HepG2 (cell line): ENCODE results near the gene STX1B. TPM values are rescaled to one million over a fixed set of nuclear protein-coding genes. Genes with fewer than 3 reads are reported as not detected.

Experiments used
- ARID2 ChIP-seq: sonication (generic); formaldehyde crosslinking; IDR thresholded peaks from 2 replicates; pipeline ENCODE4 v1.8.1; 2022; ENCODE audit warnings: mild to moderate bottlenecking, missing genetic modification reagents, borderline replicate concordance
- ELF4 ChIP-seq: sonication (generic); formaldehyde crosslinking; IDR thresholded peaks from 2 replicates; pipeline ENCODE4 v1.5.0; 2020; ENCODE audit warnings: missing genetic modification reagents, mild to moderate bottlenecking, moderate library complexity, borderline replicate concordance
- FOXC1 ChIP-seq: sonication (generic); formaldehyde crosslinking; IDR thresholded peaks from 2 replicates; pipeline ENCODE4 v1.8.0; 2022; ENCODE audit warnings: mild to moderate bottlenecking, missing genetic modification reagents, borderline replicate concordance
- GTF3A ChIP-seq: sonication (generic); formaldehyde crosslinking; conservative IDR thresholded peaks from 2 replicates; pipeline ENCODE4 v1.4.0; 2020; ENCODE audit warnings: mild to moderate bottlenecking, missing genetic modification reagents
- HES4 ChIP-seq: sonication (generic); formaldehyde crosslinking; IDR thresholded peaks from 2 replicates; pipeline ENCODE4 v1.9.0; 2021; ENCODE audit warnings: mild to moderate bottlenecking, missing genetic modification reagents, borderline replicate concordance
- MAFK ChIP-seq, 2 experiments: IDR thresholded peaks in 1 of 2; conservative IDR thresholded peaks in 1 of 2; 2 replicates each; pipeline ENCODE4 v1.6.1; 2011; ENCODE audit warnings: improper control_type of control experiment in 2 of 2, low read length in 2 of 2
- NR2C2 ChIP-seq: sonication (generic); formaldehyde crosslinking; IDR thresholded peaks from 2 replicates; pipeline ENCODE4 v1.4.0; 2020; ENCODE audit warnings: missing genetic modification reagents, mild to moderate bottlenecking, moderate library complexity, borderline replicate concordance
- ZNF225 ChIP-seq: sonication (generic); formaldehyde crosslinking; IDR thresholded peaks from 2 replicates; pipeline ENCODE4 v1.4.0; 2020; ENCODE audit warnings: mild to moderate bottlenecking, missing genetic modification reagents
- ZNF230 ChIP-seq: sonication (generic); formaldehyde crosslinking; IDR thresholded peaks from 2 replicates; pipeline ENCODE4 v1.4.0; 2020; ENCODE audit warnings: mild to moderate bottlenecking, missing genetic modification reagents
- ZNF589 ChIP-seq: sonication (generic); formaldehyde crosslinking; conservative IDR thresholded peaks from 2 replicates; pipeline ENCODE4 v1.8.0; 2022; ENCODE audit warnings: mild to moderate bottlenecking, moderate library complexity, missing genetic modification reagents
- ZNF775 ChIP-seq: sonication (generic); formaldehyde crosslinking; IDR thresholded peaks from 2 replicates; pipeline ENCODE4 v1.4.0; 2020; ENCODE audit warnings: missing genetic modification reagents, mild to moderate bottlenecking, moderate library complexity, borderline replicate concordance
- polyA plus RNA-seq, 8 experiments: library from polyadenylated mRNA; depleted of rRNA in 3 of 8; stranded (reverse) in 7 of 8; unstranded in 1 of 8; fragments of >200 nt; fragmentation: Illumina TruSeq in 4 of 8; extraction: Trizol in 4 of 8; gene quantifications; 2 replicates each; pipeline versions ENCODE4 v1.2.1 to v1.2.3, GENCODE V29; 2011 to 2016; ENCODE audit warnings: low read depth in 4 of 8, missing spikeins in 1 of 8, mixed read lengths in 1 of 8; ENCODE audit not compliant: insufficient read depth in 1 of 8
- total RNA-seq, 5 experiments: library from RNA; depleted of rRNA; stranded (reverse); fragments of >200 nt; fragmentation: Illumina TruSeq; extraction: Trizol; gene quantifications; 2 replicates each; pipeline ENCODE4 v1.2.3, GENCODE V29; 2016; ENCODE audit warnings: low read depth in 1 of 5
- TF ChIP-seq, protein P1 (sequence below): sonication (generic); formaldehyde crosslinking; IDR thresholded peaks from 2 replicates; pipeline ENCODE4 v1.9.0; 2021; ENCODE audit warnings: missing genetic modification reagents, borderline replicate concordance
- TF ChIP-seq, protein P2 (sequence below): sonication (generic); formaldehyde crosslinking; IDR thresholded peaks from 2 replicates; pipeline ENCODE4 v1.4.0; 2020; ENCODE audit warnings: mild to moderate bottlenecking, missing genetic modification reagents
- TF ChIP-seq, protein P3 (sequence below): sonication (generic); formaldehyde crosslinking; IDR thresholded peaks from 2 replicates; pipeline ENCODE4 v1.4.0; 2020; ENCODE audit warnings: missing genetic modification reagents
- TF ChIP-seq, protein P4 (sequence below): sonication (generic); formaldehyde crosslinking; IDR thresholded peaks from 2 replicates; pipeline ENCODE4 v1.5.0; 2020; ENCODE audit warnings: mild to moderate bottlenecking, missing genetic modification reagents, moderate library complexity
- TF ChIP-seq, protein P5 (sequence below): sonication (generic); formaldehyde crosslinking; IDR thresholded peaks from 2 replicates; pipeline ENCODE4 v1.4.0; 2020; ENCODE audit warnings: low read depth, mild to moderate bottlenecking, missing genetic modification reagents
- TF ChIP-seq, protein P6 (sequence below): sonication (generic); formaldehyde crosslinking; IDR thresholded peaks from 2 replicates; pipeline ENCODE4 v1.4.0; 2020; ENCODE audit warnings: missing genetic modification reagents

Gene STX1B
- total and polyA plus RNA-seq, 2 of the 13 experiments (the other 11 are each of a cell fraction or from before 2014, with no cell fraction given) = 2.1 to 3.0 TPM

DNA sequence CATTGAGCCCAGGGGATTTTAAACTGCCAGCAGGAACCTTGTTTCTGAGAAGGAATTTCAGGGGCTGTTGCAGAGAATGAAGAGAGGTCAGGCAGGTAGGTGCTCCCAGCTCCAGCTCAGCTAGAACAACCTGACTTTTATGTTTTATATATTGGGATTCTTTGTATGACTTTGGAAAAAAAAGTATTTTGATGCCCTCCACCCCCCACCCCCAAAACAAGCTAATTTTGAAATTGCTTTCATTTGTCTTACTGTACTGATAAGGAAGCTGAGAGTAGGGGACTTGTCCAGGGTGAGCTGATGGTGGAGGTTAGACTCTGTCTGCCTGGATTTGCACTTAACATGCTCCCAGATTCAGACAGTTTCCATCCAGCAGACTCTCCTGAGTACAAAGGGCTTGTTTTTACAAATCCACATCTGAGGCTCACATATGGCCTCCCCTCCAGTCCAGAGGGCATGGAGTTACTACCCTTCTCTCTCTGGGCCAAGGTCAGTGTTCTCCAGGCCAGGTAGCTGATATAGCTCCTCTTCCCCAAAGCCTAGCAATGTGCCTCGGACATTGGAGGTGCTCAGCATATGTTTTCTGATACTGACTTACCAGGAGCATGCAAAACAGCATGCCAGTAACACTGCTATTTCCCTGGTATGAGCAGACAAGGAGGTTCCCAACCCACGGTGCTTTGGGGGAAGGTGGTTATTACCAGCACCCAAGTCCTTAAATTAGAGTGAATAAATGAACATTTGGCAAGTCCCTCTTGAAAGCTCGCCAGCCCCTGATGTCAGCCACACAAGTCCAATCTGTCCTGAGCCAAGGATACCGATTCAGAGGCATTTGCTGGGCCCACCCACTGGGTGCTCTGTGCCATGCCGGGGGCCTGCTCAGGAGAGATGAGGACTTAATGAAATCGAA is 11.3 kb downstream of the STX1B start (continued):
- TF ChIP-seq, protein P1, sequence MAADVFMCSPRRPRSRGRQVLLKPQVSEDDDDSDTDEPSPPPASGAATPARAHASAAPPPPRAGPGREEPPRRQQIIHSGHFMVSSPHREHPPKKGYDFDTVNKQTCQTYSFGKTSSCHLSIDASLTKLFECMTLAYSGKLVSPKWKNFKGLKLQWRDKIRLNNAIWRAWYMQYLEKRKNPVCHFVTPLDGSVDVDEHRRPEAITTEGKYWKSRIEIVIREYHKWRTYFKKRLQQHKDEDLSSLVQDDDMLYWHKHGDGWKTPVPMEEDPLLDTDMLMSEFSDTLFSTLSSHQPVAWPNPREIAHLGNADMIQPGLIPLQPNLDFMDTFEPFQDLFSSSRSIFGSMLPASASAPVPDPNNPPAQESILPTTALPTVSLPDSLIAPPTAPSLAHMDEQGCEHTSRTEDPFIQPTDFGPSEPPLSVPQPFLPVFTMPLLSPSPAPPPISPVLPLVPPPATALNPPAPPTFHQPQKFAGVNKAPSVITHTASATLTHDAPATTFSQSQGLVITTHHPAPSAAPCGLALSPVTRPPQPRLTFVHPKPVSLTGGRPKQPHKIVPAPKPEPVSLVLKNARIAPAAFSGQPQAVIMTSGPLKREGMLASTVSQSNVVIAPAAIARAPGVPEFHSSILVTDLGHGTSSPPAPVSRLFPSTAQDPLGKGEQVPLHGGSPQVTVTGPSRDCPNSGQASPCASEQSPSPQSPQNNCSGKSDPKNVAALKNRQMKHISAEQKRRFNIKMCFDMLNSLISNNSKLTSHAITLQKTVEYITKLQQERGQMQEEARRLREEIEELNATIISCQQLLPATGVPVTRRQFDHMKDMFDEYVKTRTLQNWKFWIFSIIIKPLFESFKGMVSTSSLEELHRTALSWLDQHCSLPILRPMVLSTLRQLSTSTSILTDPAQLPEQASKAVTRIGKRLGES (CRISPR knock-in tag) = no peak
- TF ChIP-seq, protein P2, sequence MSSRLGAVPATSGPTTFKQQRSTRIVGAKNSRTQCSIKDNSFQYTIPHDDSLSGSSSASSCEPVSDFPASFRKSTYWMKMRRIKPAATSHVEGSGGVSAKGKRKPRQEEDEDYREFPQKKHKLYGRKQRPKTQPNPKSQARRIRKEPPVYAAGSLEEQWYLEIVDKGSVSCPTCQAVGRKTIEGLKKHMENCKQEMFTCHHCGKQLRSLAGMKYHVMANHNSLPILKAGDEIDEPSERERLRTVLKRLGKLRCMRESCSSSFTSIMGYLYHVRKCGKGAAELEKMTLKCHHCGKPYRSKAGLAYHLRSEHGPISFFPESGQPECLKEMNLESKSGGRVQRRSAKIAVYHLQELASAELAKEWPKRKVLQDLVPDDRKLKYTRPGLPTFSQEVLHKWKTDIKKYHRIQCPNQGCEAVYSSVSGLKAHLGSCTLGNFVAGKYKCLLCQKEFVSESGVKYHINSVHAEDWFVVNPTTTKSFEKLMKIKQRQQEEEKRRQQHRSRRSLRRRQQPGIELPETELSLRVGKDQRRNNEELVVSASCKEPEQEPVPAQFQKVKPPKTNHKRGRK (CRISPR knock-in tag) = no peak
- no peak for TF ChIP-seq ZNF775 (CRISPR knock-in tag)
- peak; percentile 71; the same call in 1 of the 2 replicates for TF ChIP-seq GTF3A (CRISPR knock-in tag)
- TF ChIP-seq, protein P3, sequence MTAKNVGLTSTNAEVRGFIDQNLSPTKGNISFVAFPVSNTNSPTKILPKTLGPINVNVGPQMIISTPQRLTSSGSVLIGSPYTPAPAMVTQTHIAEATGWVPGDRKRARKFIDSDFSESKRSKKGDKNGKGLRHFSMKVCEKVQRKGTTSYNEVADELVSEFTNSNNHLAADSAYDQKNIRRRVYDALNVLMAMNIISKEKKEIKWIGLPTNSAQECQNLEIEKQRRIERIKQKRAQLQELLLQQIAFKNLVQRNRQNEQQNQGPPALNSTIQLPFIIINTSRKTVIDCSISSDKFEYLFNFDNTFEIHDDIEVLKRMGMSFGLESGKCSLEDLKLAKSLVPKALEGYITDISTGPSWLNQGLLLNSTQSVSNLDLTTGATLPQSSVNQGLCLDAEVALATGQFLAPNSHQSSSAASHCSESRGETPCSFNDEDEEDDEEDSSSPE = no peak; the same call in 1 of the 2 replicates
- peak; percentile 40; the same call in 1 of the 2 replicates for TF ChIP-seq ELF4
- peak; percentile 57; the same call in 1 of the 2 replicates for TF ChIP-seq NR2C2 (CRISPR knock-in tag)
- TF ChIP-seq ARID2 (CRISPR knock-in tag) = no peak
- 0 out of 2 replicates have a peak, but pooled peaks have one; percentile 68 for TF ChIP-seq ZNF230 (CRISPR knock-in tag)
- TF ChIP-seq, protein P4, sequence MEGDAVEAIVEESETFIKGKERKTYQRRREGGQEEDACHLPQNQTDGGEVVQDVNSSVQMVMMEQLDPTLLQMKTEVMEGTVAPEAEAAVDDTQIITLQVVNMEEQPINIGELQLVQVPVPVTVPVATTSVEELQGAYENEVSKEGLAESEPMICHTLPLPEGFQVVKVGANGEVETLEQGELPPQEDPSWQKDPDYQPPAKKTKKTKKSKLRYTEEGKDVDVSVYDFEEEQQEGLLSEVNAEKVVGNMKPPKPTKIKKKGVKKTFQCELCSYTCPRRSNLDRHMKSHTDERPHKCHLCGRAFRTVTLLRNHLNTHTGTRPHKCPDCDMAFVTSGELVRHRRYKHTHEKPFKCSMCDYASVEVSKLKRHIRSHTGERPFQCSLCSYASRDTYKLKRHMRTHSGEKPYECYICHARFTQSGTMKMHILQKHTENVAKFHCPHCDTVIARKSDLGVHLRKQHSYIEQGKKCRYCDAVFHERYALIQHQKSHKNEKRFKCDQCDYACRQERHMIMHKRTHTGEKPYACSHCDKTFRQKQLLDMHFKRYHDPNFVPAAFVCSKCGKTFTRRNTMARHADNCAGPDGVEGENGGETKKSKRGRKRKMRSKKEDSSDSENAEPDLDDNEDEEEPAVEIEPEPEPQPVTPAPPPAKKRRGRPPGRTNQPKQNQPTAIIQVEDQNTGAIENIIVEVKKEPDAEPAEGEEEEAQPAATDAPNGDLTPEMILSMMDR (CRISPR knock-in tag) = peak; percentile 32
- TF ChIP-seq, protein P5, sequence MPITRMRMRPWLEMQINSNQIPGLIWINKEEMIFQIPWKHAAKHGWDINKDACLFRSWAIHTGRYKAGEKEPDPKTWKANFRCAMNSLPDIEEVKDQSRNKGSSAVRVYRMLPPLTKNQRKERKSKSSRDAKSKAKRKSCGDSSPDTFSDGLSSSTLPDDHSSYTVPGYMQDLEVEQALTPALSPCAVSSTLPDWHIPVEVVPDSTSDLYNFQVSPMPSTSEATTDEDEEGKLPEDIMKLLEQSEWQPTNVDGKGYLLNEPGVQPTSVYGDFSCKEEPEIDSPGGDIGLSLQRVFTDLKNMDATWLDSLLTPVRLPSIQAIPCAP (CRISPR knock-in tag) = no peak
- TF ChIP-seq ZNF225 (CRISPR knock-in tag) = no peak
- no peak for TF ChIP-seq HES4 (CRISPR knock-in tag)
- no peak; the same call in 1 of the 2 replicates for TF ChIP-seq ZNF589 (CRISPR knock-in tag)
- no peak for TF ChIP-seq MAFK (conservative IDR thresholded peaks at IDR 0.05 in 1 of 2, IDR thresholded peaks at IDR 0.05 in 1 of 2; ENCODE audit: low read length in 2 of 2)
- TF ChIP-seq FOXC1 = peak; percentile 54; the same call in 1 of the 2 replicates
- TF ChIP-seq, protein P6, sequence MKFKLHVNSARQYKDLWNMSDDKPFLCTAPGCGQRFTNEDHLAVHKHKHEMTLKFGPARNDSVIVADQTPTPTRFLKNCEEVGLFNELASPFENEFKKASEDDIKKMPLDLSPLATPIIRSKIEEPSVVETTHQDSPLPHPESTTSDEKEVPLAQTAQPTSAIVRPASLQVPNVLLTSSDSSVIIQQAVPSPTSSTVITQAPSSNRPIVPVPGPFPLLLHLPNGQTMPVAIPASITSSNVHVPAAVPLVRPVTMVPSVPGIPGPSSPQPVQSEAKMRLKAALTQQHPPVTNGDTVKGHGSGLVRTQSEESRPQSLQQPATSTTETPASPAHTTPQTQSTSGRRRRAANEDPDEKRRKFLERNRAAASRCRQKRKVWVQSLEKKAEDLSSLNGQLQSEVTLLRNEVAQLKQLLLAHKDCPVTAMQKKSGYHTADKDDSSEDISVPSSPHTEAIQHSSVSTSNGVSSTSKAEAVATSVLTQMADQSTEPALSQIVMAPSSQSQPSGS = no peak; the same call in 1 of the 2 replicates
